GM23338 (cell line): Measurements from ENCODE around the gene NETO2. TPM values are rescaled to one million over a fixed set of nuclear protein-coding genes. Genes with fewer than 3 reads are reported as not detected.

Source experiments
- ATAC-seq: fragments of 200-7000 bp; cut with Tn5 transposase; 3 replicates; pipeline ENCODE4 v1.9.1; 2020
- DNase-seq: peaks from one replicate; pipeline ENCODE4 v3.0.0-alpha.2; 2015; ENCODE audit warnings: low spot score
- H2AFZ ChIP-seq: fragments of 200-600 bp; sonication (generic); 2 replicates; pipeline ENCODE4 v1.8.0; 2016; ENCODE audit warnings: antibody characterized with exemption, mild to moderate bottlenecking, moderate library complexity
- H3F3A ChIP-seq: fragments of 200-600 bp; sonication (generic); replicated peaks from 2 replicates; pipeline ENCODE4 v1.8.0; 2017; ENCODE audit warnings: antibody characterized with exemption, mixed run types, low read depth
- H3K27ac ChIP-seq: fragments of 200-600 bp; sonication (generic); 2 replicates; pipeline ENCODE4 v1.6.1; 2016; ENCODE audit warnings: low read depth
- H3K27me3 ChIP-seq: fragments of 200-600 bp; sonication (generic); 2 replicates; pipeline ENCODE4 v1.8.0; 2016; ENCODE audit warnings: mild to moderate bottlenecking, mixed run types, moderate library complexity; ENCODE audit not compliant: insufficient read depth
- H3K36me3 ChIP-seq: fragments of 200-600 bp; sonication (generic); 2 replicates; pipeline ENCODE4 v1.8.0; 2016; ENCODE audit warnings: mild to moderate bottlenecking; ENCODE audit not compliant: insufficient read depth
- H3K4me1 ChIP-seq: fragments of 200-600 bp; sonication (generic); 2 replicates; pipeline ENCODE4 v1.8.0; 2016; ENCODE audit warnings: mild to moderate bottlenecking, moderate library complexity; ENCODE audit not compliant: insufficient read depth
- H3K4me2 ChIP-seq: fragments of 200-600 bp; sonication (generic); 2 replicates; pipeline ENCODE4 v1.7.1; 2017; ENCODE audit warnings: mixed run types
- H3K4me3 ChIP-seq: fragments of 200-600 bp; sonication (generic); 2 replicates; pipeline ENCODE4 v1.6.1; 2016; ENCODE audit warnings: mixed run types
- H3K79me2 ChIP-seq: fragments of 200-600 bp; sonication (generic); replicated peaks from 2 replicates; pipeline ENCODE4 v1.8.0; 2017; ENCODE audit warnings: mild to moderate bottlenecking; ENCODE audit not compliant: insufficient read depth
- H3K9me2 ChIP-seq: fragments of 200-600 bp; sonication (generic); 2 replicates; pipeline ENCODE4 v1.8.0; 2017; ENCODE audit not compliant: insufficient read depth
- H4K20me1 ChIP-seq: fragments of 200-600 bp; sonication (generic); replicated peaks from 2 replicates; pipeline ENCODE4 v1.8.0; 2017; ENCODE audit warnings: mild to moderate bottlenecking; ENCODE audit not compliant: insufficient read depth
- H3K27ac Mint-ChIP-seq: 2 replicates; pipeline ENCODE4 v1.8.0; 2020; ENCODE audit warnings: inconsistent platforms, mild to moderate bottlenecking, moderate library complexity, mixed read lengths
- H3K27me3 Mint-ChIP-seq: 3 replicates; pipeline ENCODE4 v1.8.0; 2022; ENCODE audit warnings: low read depth, mild to moderate bottlenecking, moderate library complexity, mixed read lengths, inconsistent platforms; ENCODE audit not compliant: insufficient read depth, poor library complexity
- H3K36me3 Mint-ChIP-seq: 3 replicates; pipeline ENCODE4 v1.8.0; 2021; ENCODE audit warnings: low read depth, mild to moderate bottlenecking, inconsistent platforms, moderate library complexity, mixed read lengths
- H3K4me1 Mint-ChIP-seq: 3 replicates; pipeline ENCODE4 v1.8.0; 2020; ENCODE audit warnings: mild to moderate bottlenecking, inconsistent platforms, mixed read lengths
- H3K4me3 Mint-ChIP-seq: 3 replicates; pipeline ENCODE4 v1.8.0; 2021; ENCODE audit warnings: moderate library complexity, mild to moderate bottlenecking, inconsistent platforms, mixed read lengths
- H3K9me3 Mint-ChIP-seq: 3 replicates; pipeline ENCODE4 v1.8.0; 2020; ENCODE audit warnings: moderate library complexity, mild to moderate bottlenecking, inconsistent platforms, mixed read lengths
- CREB1 ChIP-seq: fragments of 250-450 bp; sonication (Bioruptor Pico); IDR thresholded peaks from 2 replicates; pipeline ENCODE4 v1.5.0; 2020; ENCODE audit warnings: low read depth, mild to moderate bottlenecking, moderate library complexity
- EZH2 ChIP-seq: fragments of 200-600 bp; sonication (generic); IDR thresholded peaks from one replicate; pipeline ENCODE4 v1.8.0; 2017; ENCODE audit warnings: antibody characterized with exemption, mild to moderate bottlenecking, low read depth; ENCODE audit not compliant: unreplicated experiment
- EZH2phosphoT487 ChIP-seq: fragments of 200-600 bp; sonication (generic); IDR thresholded peaks from one replicate; pipeline ENCODE4 v1.8.1; 2018; ENCODE audit warnings: antibody characterized with exemption; ENCODE audit not compliant: unreplicated experiment
- JUNB ChIP-seq: IDR thresholded peaks from one replicate; pipeline ENCODE4 v1.6.1; 2016; ENCODE audit warnings: antibody characterized with exemption; ENCODE audit not compliant: unreplicated experiment
- NANOG ChIP-seq: IDR thresholded peaks from 2 replicates; pipeline ENCODE4 v1.6.1; 2016; ENCODE audit warnings: antibody characterized with exemption, borderline replicate concordance
- POLR2AphosphoS5 ChIP-seq: IDR thresholded peaks from 2 replicates; pipeline ENCODE4 v1.6.1; 2016; ENCODE audit warnings: antibody characterized with exemption, low read depth
- STAT1 ChIP-seq: IDR thresholded peaks from one replicate; pipeline ENCODE4 v1.6.1; 2016; ENCODE audit warnings: antibody characterized with exemption; ENCODE audit not compliant: unreplicated experiment
- ZNF114 ChIP-seq: fragments of 250-450 bp; sonication (Bioruptor Pico); IDR thresholded peaks from 2 replicates; pipeline ENCODE4 v1.5.0; 2020; ENCODE audit warnings: mild to moderate bottlenecking, moderate library complexity
- ZNF331 ChIP-seq: fragments of 250-450 bp; sonication (Bioruptor Pico); IDR thresholded peaks from 2 replicates; pipeline ENCODE4 v1.5.0; 2020; ENCODE audit warnings: low read depth, mild to moderate bottlenecking, moderate library complexity
- polyA plus RNA-seq: library from polyadenylated mRNA; unstranded; fragments of >200 nt; fragmentation: Nextera tagmentation; extraction: Ambion mirVana; gene quantifications from 2 replicates; pipeline ENCODE4 v1.2.1, GENCODE V29; 2016
- total RNA-seq: library from RNA; depleted of rRNA; stranded (reverse); fragments of >200 nt; shearing (Covaris generic); gene quantifications from 2 replicates; pipeline ENCODE4 v1.2.3, GENCODE V29; 2014
- TF ChIP-seq, protein P1 (sequence below): fragments of 250-450 bp; sonication (Bioruptor Pico); IDR thresholded peaks from 2 replicates; pipeline ENCODE4 v1.5.0; 2020; ENCODE audit warnings: mild to moderate bottlenecking, moderate library complexity
- TF ChIP-seq, protein P2 (sequence below): IDR thresholded peaks from 2 replicates; pipeline ENCODE4 v1.6.1; 2016; ENCODE audit warnings: antibody characterized with exemption
- TF ChIP-seq, protein P3 (sequence below): IDR thresholded peaks from one replicate; pipeline ENCODE4 v1.6.1; 2018; ENCODE audit warnings: antibody characterized with exemption; ENCODE audit not compliant: unreplicated experiment
- TF ChIP-seq, protein P4 (sequence below), 2 experiments: fragments of 200-600 bp in 1 of 2; sonication (generic) in 1 of 2; conservative IDR thresholded peaks; 2 replicates each; pipeline versions ENCODE4 v1.5.1 to v1.6.1; 2016 to 2017; ENCODE audit warnings: antibody characterized with exemption in 2 of 2, low read depth in 2 of 2, mild to moderate bottlenecking in 2 of 2, moderate library complexity in 1 of 2

The NETO2 gene
- total and polyA plus RNA-seq, 2 experiments from 2014 or later: 6.6 to 10.6 TPM

DNA sequence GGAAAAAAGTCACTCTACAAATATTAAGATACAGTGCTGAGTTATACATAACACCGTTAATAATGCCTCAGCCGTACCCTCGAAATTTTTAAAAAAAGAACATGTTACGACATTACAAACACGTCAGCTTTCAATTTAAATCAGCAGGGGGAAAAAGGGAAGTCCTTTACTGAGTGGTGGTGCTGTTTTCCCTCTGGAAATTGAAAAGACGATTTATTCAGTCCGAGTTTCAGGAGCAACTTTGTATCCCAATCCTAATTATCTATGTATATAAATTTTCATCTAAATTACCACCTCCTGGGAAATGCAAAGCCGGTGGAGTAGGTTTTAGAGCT is 1.3 kb downstream of the NETO2 start:
- H3K27ac Mint-ChIP-seq: no peak overlapping the region
- Histone ChIP-seq H3K9me2 (no peaks in the 10 kb centered on the region), H3K4me2 (peak overlapping the region; percentile 75), H3K27ac (no peak overlapping the region), H3F3A (no peaks in the 10 kb centered on the region; the same call in 1 of the 2 replicates), H3K36me3 (no peaks in the 10 kb centered on the region), H3K27me3 (peaks cover 33% of the 10 kb centered on the region), H4K20me1 (no peaks in the 10 kb centered on the region; the same call in 1 of the 2 replicates), H3K4me3 (peak overlapping the region; percentile 67), H2AFZ (no peak overlapping the region; the same call in 1 of the 2 replicates), H3K79me2 (peaks cover 33% of the 10 kb centered on the region), H3K4me1 (peaks cover 8% of the 10 kb centered on the region; the same call in 1 of the 2 replicates)
- no peaks in the 10 kb centered on the region; the same call in 2 of the 3 replicates for H3K36me3 Mint-ChIP-seq
- no peak for DNase-seq
- peak overlapping the region; percentile 79 for H3K4me3 Mint-ChIP-seq
- no peaks in the 10 kb centered on the region; the same call in 2 of the 3 replicates for H3K9me3 Mint-ChIP-seq
- peaks cover 22% of the 10 kb centered on the region; the same call in 2 of the 3 replicates for H3K4me1 Mint-ChIP-seq
- no peak for TF ChIP-seq EZH2
- TF ChIP-seq, protein P1, sequence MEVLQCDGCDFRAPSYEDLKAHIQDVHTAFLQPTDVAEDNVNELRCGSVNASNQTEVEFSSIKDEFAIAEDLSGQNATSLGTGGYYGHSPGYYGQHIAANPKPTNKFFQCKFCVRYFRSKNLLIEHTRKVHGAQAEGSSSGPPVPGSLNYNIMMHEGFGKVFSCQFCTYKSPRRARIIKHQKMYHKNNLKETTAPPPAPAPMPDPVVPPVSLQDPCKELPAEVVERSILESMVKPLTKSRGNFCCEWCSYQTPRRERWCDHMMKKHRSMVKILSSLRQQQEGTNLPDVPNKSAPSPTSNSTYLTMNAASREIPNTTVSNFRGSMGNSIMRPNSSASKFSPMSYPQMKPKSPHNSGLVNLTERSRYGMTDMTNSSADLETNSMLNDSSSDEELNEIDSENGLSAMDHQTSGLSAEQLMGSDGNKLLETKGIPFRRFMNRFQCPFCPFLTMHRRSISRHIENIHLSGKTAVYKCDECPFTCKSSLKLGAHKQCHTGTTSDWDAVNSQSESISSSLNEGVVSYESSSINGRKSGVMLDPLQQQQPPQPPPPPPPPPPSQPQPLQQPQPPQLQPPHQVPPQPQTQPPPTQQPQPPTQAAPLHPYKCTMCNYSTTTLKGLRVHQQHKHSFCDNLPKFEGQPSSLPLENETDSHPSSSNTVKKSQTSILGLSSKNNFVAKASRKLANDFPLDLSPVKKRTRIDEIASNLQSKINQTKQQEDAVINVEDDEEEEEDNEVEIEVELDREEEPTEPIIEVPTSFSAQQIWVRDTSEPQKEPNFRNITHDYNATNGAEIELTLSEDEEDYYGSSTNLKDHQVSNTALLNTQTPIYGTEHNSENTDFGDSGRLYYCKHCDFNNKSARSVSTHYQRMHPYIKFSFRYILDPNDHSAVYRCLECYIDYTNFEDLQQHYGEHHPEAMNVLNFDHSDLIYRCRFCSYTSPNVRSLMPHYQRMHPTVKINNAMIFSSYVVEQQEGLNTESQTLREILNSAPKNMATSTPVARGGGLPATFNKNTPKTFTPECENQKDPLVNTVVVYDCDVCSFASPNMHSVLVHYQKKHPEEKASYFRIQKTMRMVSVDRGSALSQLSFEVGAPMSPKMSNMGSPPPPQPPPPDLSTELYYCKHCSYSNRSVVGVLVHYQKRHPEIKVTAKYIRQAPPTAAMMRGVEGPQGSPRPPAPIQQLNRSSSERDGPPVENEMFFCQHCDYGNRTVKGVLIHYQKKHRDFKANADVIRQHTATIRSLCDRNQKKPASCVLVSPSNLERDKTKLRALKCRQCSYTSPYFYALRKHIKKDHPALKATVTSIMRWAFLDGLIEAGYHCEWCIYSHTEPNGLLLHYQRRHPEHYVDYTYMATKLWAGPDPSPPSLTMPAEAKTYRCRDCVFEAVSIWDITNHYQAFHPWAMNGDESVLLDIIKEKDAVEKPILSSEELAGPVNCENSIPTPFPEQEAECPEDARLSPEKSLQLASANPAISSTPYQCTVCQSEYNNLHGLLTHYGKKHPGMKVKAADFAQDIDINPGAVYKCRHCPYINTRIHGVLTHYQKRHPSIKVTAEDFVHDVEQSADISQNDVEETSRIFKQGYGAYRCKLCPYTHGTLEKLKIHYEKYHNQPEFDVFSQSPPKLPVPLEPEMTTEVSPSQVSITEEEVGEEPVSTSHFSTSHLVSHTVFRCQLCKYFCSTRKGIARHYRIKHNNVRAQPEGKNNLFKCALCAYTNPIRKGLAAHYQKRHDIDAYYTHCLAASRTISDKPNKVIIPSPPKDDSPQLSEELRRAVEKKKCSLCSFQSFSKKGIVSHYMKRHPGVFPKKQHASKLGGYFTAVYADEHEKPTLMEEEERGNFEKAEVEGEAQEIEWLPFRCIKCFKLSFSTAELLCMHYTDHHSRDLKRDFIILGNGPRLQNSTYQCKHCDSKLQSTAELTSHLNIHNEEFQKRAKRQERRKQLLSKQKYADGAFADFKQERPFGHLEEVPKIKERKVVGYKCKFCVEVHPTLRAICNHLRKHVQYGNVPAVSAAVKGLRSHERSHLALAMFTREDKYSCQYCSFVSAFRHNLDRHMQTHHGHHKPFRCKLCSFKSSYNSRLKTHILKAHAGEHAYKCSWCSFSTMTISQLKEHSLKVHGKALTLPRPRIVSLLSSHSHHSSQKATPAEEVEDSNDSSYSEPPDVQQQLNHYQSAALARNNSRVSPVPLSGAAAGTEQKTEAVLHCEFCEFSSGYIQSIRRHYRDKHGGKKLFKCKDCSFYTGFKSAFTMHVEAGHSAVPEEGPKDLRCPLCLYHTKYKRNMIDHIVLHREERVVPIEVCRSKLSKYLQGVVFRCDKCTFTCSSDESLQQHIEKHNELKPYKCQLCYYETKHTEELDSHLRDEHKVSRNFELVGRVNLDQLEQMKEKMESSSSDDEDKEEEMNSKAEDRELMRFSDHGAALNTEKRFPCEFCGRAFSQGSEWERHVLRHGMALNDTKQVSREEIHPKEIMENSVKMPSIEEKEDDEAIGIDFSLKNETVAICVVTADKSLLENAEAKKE (CRISPR knock-in tag): no peak
- TF ChIP-seq, protein P2, sequence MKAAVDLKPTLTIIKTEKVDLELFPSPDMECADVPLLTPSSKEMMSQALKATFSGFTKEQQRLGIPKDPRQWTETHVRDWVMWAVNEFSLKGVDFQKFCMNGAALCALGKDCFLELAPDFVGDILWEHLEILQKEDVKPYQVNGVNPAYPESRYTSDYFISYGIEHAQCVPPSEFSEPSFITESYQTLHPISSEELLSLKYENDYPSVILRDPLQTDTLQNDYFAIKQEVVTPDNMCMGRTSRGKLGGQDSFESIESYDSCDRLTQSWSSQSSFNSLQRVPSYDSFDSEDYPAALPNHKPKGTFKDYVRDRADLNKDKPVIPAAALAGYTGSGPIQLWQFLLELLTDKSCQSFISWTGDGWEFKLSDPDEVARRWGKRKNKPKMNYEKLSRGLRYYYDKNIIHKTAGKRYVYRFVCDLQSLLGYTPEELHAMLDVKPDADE: no peak
- no peak for TF ChIP-seq POLR2AphosphoS5
- no peak for TF ChIP-seq STAT1
- no peak for TF ChIP-seq ZNF114 (CRISPR knock-in tag)
- no peak for TF ChIP-seq CREB1 (CRISPR knock-in tag)
- TF ChIP-seq, protein P3, sequence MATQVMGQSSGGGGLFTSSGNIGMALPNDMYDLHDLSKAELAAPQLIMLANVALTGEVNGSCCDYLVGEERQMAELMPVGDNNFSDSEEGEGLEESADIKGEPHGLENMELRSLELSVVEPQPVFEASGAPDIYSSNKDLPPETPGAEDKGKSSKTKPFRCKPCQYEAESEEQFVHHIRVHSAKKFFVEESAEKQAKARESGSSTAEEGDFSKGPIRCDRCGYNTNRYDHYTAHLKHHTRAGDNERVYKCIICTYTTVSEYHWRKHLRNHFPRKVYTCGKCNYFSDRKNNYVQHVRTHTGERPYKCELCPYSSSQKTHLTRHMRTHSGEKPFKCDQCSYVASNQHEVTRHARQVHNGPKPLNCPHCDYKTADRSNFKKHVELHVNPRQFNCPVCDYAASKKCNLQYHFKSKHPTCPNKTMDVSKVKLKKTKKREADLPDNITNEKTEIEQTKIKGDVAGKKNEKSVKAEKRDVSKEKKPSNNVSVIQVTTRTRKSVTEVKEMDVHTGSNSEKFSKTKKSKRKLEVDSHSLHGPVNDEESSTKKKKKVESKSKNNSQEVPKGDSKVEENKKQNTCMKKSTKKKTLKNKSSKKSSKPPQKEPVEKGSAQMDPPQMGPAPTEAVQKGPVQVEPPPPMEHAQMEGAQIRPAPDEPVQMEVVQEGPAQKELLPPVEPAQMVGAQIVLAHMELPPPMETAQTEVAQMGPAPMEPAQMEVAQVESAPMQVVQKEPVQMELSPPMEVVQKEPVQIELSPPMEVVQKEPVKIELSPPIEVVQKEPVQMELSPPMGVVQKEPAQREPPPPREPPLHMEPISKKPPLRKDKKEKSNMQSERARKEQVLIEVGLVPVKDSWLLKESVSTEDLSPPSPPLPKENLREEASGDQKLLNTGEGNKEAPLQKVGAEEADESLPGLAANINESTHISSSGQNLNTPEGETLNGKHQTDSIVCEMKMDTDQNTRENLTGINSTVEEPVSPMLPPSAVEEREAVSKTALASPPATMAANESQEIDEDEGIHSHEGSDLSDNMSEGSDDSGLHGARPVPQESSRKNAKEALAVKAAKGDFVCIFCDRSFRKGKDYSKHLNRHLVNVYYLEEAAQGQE: no peak
- no peak for TF ChIP-seq NANOG
- TF ChIP-seq ZNF331 (CRISPR knock-in tag): no peak
- no peak for TF ChIP-seq JUNB
- TF ChIP-seq EZH2phosphoT487: no peak
- TF ChIP-seq, protein P4, sequence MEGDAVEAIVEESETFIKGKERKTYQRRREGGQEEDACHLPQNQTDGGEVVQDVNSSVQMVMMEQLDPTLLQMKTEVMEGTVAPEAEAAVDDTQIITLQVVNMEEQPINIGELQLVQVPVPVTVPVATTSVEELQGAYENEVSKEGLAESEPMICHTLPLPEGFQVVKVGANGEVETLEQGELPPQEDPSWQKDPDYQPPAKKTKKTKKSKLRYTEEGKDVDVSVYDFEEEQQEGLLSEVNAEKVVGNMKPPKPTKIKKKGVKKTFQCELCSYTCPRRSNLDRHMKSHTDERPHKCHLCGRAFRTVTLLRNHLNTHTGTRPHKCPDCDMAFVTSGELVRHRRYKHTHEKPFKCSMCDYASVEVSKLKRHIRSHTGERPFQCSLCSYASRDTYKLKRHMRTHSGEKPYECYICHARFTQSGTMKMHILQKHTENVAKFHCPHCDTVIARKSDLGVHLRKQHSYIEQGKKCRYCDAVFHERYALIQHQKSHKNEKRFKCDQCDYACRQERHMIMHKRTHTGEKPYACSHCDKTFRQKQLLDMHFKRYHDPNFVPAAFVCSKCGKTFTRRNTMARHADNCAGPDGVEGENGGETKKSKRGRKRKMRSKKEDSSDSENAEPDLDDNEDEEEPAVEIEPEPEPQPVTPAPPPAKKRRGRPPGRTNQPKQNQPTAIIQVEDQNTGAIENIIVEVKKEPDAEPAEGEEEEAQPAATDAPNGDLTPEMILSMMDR (conservative IDR thresholded peaks at IDR 0.05; ENCODE audit: low read depth in 2 of 2): no peak
- H3K27me3 Mint-ChIP-seq: peaks cover 24% of the 10 kb centered on the region
- ATAC-seq: no peak
